Measurements from ENCODE around the gene MCF2L2. TPM values are rescaled to one million over a fixed set of nuclear protein-coding genes. Genes with fewer than 3 reads are reported as not detected.

Gene MCF2L2
- total and polyA plus RNA-seq, 2 of the 13 experiments (the other 11 are each of a cell fraction or from before 2014, with no cell fraction given): not detected

- FAIRE-seq (no peak), DNase-seq (ENCODE audit: low spot score) (no peak), ATAC-seq (no peak)
- Histone ChIP-seq H3K36me3 (replicated peaks in 1 of 2; ENCODE audit: control insufficient read depth in 1 of 2, insufficient read depth in 2 of 2, low read length in 2 of 2) (no peaks in the 10 kb centered on the region), H3K4me2 (ENCODE audit: low read depth, low read length) (peak overlapping the region; percentile 27; the same call in 1 of the 2 replicates), H2AFZ (ENCODE audit: low read length) (no peak overlapping the region), H4K20me1 (ENCODE audit: insufficient read depth, low read length) (no peaks in the 10 kb centered on the region), H3K9me3 (ENCODE audit: low read length) (no peaks in the 10 kb centered on the region), H3K4me1 (ENCODE audit: insufficient read depth, low read length) (peaks cover 27% of the 10 kb centered on the region), H3K4me3 (replicated peaks in 1 of 3; ENCODE audit: insufficient read depth in 1 of 3, low read depth in 2 of 3, low read length in 3 of 3) (no peak overlapping the region), H3K27me3 (ENCODE audit: control insufficient read depth in 1 of 2, insufficient read depth in 2 of 2, low read length in 2 of 2) (no peaks in the 10 kb centered on the region), H3K9ac (ENCODE audit: insufficient read depth, low read depth, low read length) (no peak overlapping the region), H3K27ac (ENCODE audit: extremely low read length, insufficient read depth, low read length) (no peak overlapping the region), H3K79me2 (ENCODE audit: insufficient read depth, low read length) (no peaks in the 10 kb centered on the region)
- in situ Hi-C loops (cut with HindIII; ENCODE audit: extremely low pct_ligation_motif_present, low pct_unique_long_range_greater_than_20kb) (no loop called here), intact Hi-C loops (cut with micrococcal nuclease; ENCODE audit: unreplicated experiment) (loop anchor here (5.0 kb wide), 1 partner anchor 414 kb away; the partner anchor contains the start of gene PARL)
- BruUV-seq (replicated peaks): no TSS peak
- POLR2A ChIA-PET: no interaction called here
- TF ChIP-seq CEBPB (IDR thresholded peaks at IDR 0.05; ENCODE audit: borderline replicate concordance, low read depth, low read length): peak; percentile 61; the same call in 1 of the 2 replicates
- peak; percentile 17; the same call in 1 of the 2 replicates for TF ChIP-seq FOXA3 (CRISPR knock-in tag; IDR thresholded peaks at IDR 0.05)
- TF ChIP-seq MED1 (CRISPR knock-in tag; IDR thresholded peaks at IDR 0.05): no peak
- TF ChIP-seq, protein P1, sequence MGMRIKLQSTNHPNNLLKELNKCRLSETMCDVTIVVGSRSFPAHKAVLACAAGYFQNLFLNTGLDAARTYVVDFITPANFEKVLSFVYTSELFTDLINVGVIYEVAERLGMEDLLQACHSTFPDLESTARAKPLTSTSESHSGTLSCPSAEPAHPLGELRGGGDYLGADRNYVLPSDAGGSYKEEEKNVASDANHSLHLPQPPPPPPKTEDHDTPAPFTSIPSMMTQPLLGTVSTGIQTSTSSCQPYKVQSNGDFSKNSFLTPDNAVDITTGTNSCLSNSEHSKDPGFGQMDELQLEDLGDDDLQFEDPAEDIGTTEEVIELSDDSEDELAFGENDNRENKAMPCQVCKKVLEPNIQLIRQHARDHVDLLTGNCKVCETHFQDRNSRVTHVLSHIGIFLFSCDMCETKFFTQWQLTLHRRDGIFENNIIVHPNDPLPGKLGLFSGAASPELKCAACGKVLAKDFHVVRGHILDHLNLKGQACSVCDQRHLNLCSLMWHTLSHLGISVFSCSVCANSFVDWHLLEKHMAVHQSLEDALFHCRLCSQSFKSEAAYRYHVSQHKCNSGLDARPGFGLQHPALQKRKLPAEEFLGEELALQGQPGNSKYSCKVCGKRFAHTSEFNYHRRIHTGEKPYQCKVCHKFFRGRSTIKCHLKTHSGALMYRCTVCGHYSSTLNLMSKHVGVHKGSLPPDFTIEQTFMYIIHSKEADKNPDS (CRISPR knock-in tag; IDR thresholded peaks at IDR 0.05): peak; percentile 91; the same call in 1 of the 2 replicates
- TF ChIP-seq, protein P2, sequence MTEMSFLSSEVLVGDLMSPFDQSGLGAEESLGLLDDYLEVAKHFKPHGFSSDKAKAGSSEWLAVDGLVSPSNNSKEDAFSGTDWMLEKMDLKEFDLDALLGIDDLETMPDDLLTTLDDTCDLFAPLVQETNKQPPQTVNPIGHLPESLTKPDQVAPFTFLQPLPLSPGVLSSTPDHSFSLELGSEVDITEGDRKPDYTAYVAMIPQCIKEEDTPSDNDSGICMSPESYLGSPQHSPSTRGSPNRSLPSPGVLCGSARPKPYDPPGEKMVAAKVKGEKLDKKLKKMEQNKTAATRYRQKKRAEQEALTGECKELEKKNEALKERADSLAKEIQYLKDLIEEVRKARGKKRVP (CRISPR knock-in tag; IDR thresholded peaks at IDR 0.05): peak in 1 of 2 experiments; percentile 56; a peak in 1 of 4 replicates
- WGBS (ENCODE audit: low lambda C conversion rate): 0% methylated on average over 1 of the region's 1 CpG
- CTCF ChIA-PET (ENCODE audit: low intra/inter-chr PET ratio, low total read pairs): interaction anchor here (2.9 kb wide), 1 partner anchor 299 kb away, joined by 25 read pairs; no protein-coding TSS in a partner anchor
These were observed 40.0 kb upstream of the MCF2L2 start for GRCh38 chr3:183468424-183468823.

All from HepG2 (cell line).